Lower lobe of right lung (tissue), 2 donors: Measurements from ENCODE around the gene KATNBL1. TPM values are rescaled to one million over a fixed set of nuclear protein-coding genes. Genes with fewer than 3 reads are reported as not detected.
A peak's percentile ranks its signal among the peaks of the same experiment; 100 is the strongest.

Experiments
- ATAC-seq, 2 donors: fragments of 200-7000 bp; cut with Tn5 transposase; one replicate each; pipeline ENCODE4 v1.9.1; 2020 to 2022; ENCODE audit warnings: mild to moderate bottlenecking in 2 of 2, moderate library complexity in 2 of 2
- DNase-seq: peaks from one replicate; pipeline ENCODE4 v3.0.0-alpha.2; 2020
- H3K27ac ChIP-seq: fragments of 200-600 bp; one replicate; pipeline ENCODE4 v1.8.0; 2022
- H3K27me3 ChIP-seq: fragments of 200-600 bp; one replicate; pipeline ENCODE4 v1.8.0; 2022; ENCODE audit warnings: low read depth
- H3K36me3 ChIP-seq: fragments of 200-600 bp; one replicate; pipeline ENCODE4 v1.8.0; 2022; ENCODE audit warnings: mild to moderate bottlenecking
- H3K4me1 ChIP-seq: fragments of 200-600 bp; one replicate; pipeline ENCODE4 v1.8.0; 2022
- H3K4me3 ChIP-seq: fragments of 200-600 bp; one replicate; pipeline ENCODE4 v1.8.0; 2022; ENCODE audit warnings: mild to moderate bottlenecking
- H3K9me3 ChIP-seq: fragments of 200-600 bp; one replicate; pipeline ENCODE4 v1.8.0; 2022
- intact Hi-C: fragments of 100-400 bp; cut with DNase I; formaldehyde crosslinking; loops from one replicate; pipeline ENCODE4 v1.11.0; 2022
- total RNA-seq: library from RNA; stranded (reverse); fragmentation: NEBNext Ultra II Directional; extraction: Animal tissue kit (Norgen Biotek cat#: 25700); gene quantifications from one replicate; pipeline ENCODE4 v1.2.1, GENCODE V29; 2021
- TF ChIP-seq, protein P1 (sequence below): fragments of 200-600 bp; IDR thresholded peaks from one replicate; pipeline ENCODE4 v1.8.0; 2022; ENCODE audit warnings: antibody characterized with exemption, mild to moderate bottlenecking
- donor health status: DM: no; HTN: yes; CAD: no; lungs with severe emphysema.

KATNBL1 gene
- total RNA-seq, 1 donor from 2014 or later = 44.1 TPM

- no peaks in the 10 kb centered on the region for H3K4me1 ChIP-seq
- no peak overlapping the region for H3K27ac ChIP-seq
- no peaks in the 10 kb centered on the region for H3K9me3 ChIP-seq
- TF ChIP-seq, protein P1, sequence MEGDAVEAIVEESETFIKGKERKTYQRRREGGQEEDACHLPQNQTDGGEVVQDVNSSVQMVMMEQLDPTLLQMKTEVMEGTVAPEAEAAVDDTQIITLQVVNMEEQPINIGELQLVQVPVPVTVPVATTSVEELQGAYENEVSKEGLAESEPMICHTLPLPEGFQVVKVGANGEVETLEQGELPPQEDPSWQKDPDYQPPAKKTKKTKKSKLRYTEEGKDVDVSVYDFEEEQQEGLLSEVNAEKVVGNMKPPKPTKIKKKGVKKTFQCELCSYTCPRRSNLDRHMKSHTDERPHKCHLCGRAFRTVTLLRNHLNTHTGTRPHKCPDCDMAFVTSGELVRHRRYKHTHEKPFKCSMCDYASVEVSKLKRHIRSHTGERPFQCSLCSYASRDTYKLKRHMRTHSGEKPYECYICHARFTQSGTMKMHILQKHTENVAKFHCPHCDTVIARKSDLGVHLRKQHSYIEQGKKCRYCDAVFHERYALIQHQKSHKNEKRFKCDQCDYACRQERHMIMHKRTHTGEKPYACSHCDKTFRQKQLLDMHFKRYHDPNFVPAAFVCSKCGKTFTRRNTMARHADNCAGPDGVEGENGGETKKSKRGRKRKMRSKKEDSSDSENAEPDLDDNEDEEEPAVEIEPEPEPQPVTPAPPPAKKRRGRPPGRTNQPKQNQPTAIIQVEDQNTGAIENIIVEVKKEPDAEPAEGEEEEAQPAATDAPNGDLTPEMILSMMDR = no peak
- no peak for ATAC-seq
- peaks cover 11% of the 10 kb centered on the region for H3K27me3 ChIP-seq
- no peaks in the 10 kb centered on the region for H3K36me3 ChIP-seq
- no peak overlapping the region for H3K4me3 ChIP-seq
- DNase-seq = no peak
- intact Hi-C loops = no loop called here
These were observed 95.2 kb downstream of the KATNBL1 start for GRCh38 chr15:34114739-34115138.

DNA sequence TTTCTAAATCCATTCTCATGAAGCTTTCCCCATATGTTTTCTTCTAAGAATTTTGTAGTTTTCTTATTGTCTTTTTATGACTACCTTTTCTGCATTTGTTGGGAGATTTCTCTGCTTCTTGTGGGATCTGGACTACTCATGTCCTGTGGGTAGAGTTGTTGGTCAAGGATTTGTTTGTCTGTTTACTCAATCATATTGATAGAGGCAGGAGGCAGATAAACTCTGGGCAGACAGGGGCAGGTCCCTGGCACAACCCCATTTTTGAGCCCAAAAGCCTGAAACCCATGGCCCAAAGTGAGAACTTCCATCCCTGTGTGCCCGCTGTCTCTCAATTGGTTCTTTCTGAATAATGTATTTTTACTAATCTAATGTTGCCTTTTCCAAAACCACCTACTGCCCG lies 95.7 kb downstream of the KATNBL1 start:
- no peaks in the 10 kb centered on the region for H3K36me3 ChIP-seq
- H3K4me3 ChIP-seq = no peak overlapping the region
- TF ChIP-seq, protein P1 = no peak
- intact Hi-C loops = no loop called here
- peaks cover 11% of the 10 kb centered on the region for H3K27me3 ChIP-seq
- ATAC-seq (no peak), DNase-seq (no peak)
- H3K4me1 ChIP-seq = no peaks in the 10 kb centered on the region
- H3K9me3 ChIP-seq = no peaks in the 10 kb centered on the region
- no peak overlapping the region for H3K27ac ChIP-seq

- H3K36me3 ChIP-seq = no peaks in the 10 kb centered on the region
- H3K27me3 ChIP-seq = peaks cover 11% of the 10 kb centered on the region
- H3K4me1 ChIP-seq = no peaks in the 10 kb centered on the region
- TF ChIP-seq, protein P1 = no peak
- H3K4me3 ChIP-seq = no peak overlapping the region
- intact Hi-C loops = no loop called here
- H3K27ac ChIP-seq = no peak overlapping the region
- DNase-seq (no peak), ATAC-seq (no peak)
- H3K9me3 ChIP-seq = no peaks in the 10 kb centered on the region
These were observed 98.4 kb downstream of the KATNBL1 start for GRCh38 chr15:34111488-34111887.

GRCh38 chr15:34109797-34110663 lies 99.9 kb downstream of the KATNBL1 start:
- no peaks in the 10 kb centered on the region for H3K9me3 ChIP-seq
- DNase-seq (no peak), ATAC-seq (no peak)
- H3K27ac ChIP-seq = no peak overlapping the region
- no peaks in the 10 kb centered on the region for H3K4me1 ChIP-seq
- intact Hi-C loops = no loop called here
- peaks cover 9% of the 10 kb centered on the region for H3K27me3 ChIP-seq
- no peak overlapping the region for H3K4me3 ChIP-seq
- no peaks in the 10 kb centered on the region for H3K36me3 ChIP-seq
- TF ChIP-seq, protein P1 = peak; percentile 28

- Histone ChIP-seq H3K4me3 (no peak overlapping the region), H3K36me3 (no peaks in the 10 kb centered on the region), H3K27ac (no peak overlapping the region), H3K4me1 (peaks cover 7% of the 10 kb centered on the region), H3K9me3 (no peaks in the 10 kb centered on the region), H3K27me3 (no peaks in the 10 kb centered on the region)
- no peak for ATAC-seq
- intact Hi-C loops = no loop called here
- TF ChIP-seq, protein P1 = no peak
- DNase-seq = no peak
These were observed 102.6 kb downstream of the KATNBL1 start for GRCh38 chr15:34107315-34107714.
